ENCODE results near the gene HOXA3. TPM values are rescaled to one million over a fixed set of nuclear protein-coding genes. Genes with fewer than 3 reads are reported as not detected.
A peak's percentile ranks its signal among the peaks of the same experiment; 100 is the strongest.

The HOXA3 gene
- total and polyA plus RNA-seq, 10 of the 15 experiments (the other 5 are each of a cell fraction or from before 2014, with no cell fraction given) = 0.05 TPM; not detected in 9

DNA sequence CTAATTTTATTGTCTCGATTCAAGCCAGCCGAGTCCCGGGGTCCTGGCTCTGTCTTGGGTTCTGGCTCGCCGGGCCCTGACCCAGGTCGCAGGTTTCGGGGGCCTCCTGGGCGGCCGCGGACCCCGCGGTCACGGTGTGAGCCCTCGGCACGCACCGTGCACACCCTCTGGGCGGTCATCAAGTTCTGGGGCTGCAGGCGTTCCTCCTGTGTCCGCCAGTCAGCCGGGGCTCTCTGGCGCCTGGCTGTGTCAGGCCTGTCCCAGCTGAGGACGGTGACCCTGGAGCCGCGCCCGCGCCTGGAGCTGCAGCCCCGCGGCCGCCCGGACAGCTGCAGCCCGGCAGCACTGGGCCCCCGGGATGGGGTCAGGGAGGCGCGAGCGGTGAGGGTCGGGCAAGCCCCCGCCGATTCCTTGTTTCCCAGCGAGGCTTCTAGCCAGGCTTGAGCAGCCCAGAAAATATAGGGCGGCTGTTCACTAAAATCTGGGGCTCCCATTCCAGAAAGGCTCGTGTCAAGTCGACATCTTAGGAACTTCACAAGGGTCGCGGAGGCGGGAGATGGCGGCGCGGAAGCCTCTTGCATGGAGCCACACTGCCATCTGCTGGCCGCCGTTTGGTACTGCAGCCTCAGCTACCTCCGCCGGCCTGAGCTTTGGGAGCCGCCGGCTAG is 8.3 kb upstream of the HOXA3 start (continued):
- TF ChIP-seq BCLAF1 (IDR thresholded peaks at IDR 0.05) (no peak), HCFC1 (IDR thresholded peaks at IDR 0.05; ENCODE audit: low read length) (0 out of 2 replicates have a peak, but pooled peaks have one; percentile 10), JUND (IDR thresholded peaks at IDR 0.05; ENCODE audit: low read depth, low read length) (no peak)

GRCh38 chr7:27160145-27160545 is 7.8 kb upstream of the HOXA3 start:
- intact Hi-C loops (cut with micrococcal nuclease; ENCODE audit: unreplicated experiment) (loop anchor here (2.0 to 5.0 kb wide), 4 partner anchors 303 to 1268 kb away; no protein-coding TSS in a partner anchor), in situ Hi-C loops (cut with MboI) (loop anchor here (25.0 kb wide), 1 partner anchor 1073 kb away; no protein-coding TSS in a partner anchor)
- 3% methylated on average over 22 of the region's 23 CpGs for WGBS (ENCODE audit: insufficient coverage, insufficient replicate concordance, low lambda C conversion rate, missing lambda C conversion rate)
- H3K4me3 ChIP-seq = peak overlapping the region; percentile 72
- no peaks in the 10 kb centered on the region for H3K79me2 ChIP-seq (ENCODE audit: control insufficient read depth, insufficient read depth, low read length)
- no peaks in the 10 kb centered on the region for H4K20me1 ChIP-seq (ENCODE audit: control insufficient read depth, insufficient read depth)
- peak overlapping the region; percentile 90 for H3K4me2 ChIP-seq (ENCODE audit: control insufficient read depth, insufficient read depth)
- TF ChIP-seq ETV6 (conservative IDR thresholded peaks at IDR 0.05 in 1 of 2, IDR thresholded peaks at IDR 0.05 in 1 of 2; ENCODE audit: borderline replicate concordance in 1 of 2, low read depth in 1 of 2) = no peak
- no peak for TF ChIP-seq RBBP5 (conservative IDR thresholded peaks at IDR 0.05)
- no peak for TF ChIP-seq POLR2AphosphoS5 (IDR thresholded peaks at IDR 0.05; ENCODE audit: low read length)
- no peak for TF ChIP-seq IKZF1 (conservative IDR thresholded peaks at IDR 0.05)
- no peak for TF ChIP-seq NFXL1 (IDR thresholded peaks at IDR 0.05; ENCODE audit: borderline replicate concordance)
- TF ChIP-seq DPF2 (IDR thresholded peaks at IDR 0.05) = no peak
- TF ChIP-seq YBX1 (IDR thresholded peaks at IDR 0.05) = no peak
- TF ChIP-seq CHD4 (IDR thresholded peaks at IDR 0.05) = no peak
- TF ChIP-seq, protein P1, sequence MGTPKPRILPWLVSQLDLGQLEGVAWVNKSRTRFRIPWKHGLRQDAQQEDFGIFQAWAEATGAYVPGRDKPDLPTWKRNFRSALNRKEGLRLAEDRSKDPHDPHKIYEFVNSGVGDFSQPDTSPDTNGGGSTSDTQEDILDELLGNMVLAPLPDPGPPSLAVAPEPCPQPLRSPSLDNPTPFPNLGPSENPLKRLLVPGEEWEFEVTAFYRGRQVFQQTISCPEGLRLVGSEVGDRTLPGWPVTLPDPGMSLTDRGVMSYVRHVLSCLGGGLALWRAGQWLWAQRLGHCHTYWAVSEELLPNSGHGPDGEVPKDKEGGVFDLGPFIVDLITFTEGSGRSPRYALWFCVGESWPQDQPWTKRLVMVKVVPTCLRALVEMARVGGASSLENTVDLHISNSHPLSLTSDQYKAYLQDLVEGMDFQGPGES (IDR thresholded peaks at IDR 0.05) = no peak
- TF ChIP-seq CBX3 (IDR thresholded peaks at IDR 0.05; ENCODE audit: borderline replicate concordance, low read depth) = no peak
- TF ChIP-seq, protein P2, sequence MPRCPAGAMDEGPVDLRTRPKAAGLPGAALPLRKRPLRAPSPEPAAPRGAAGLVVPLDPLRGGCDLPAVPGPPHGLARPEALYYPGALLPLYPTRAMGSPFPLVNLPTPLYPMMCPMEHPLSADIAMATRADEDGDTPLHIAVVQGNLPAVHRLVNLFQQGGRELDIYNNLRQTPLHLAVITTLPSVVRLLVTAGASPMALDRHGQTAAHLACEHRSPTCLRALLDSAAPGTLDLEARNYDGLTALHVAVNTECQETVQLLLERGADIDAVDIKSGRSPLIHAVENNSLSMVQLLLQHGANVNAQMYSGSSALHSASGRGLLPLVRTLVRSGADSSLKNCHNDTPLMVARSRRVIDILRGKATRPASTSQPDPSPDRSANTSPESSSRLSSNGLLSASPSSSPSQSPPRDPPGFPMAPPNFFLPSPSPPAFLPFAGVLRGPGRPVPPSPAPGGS (IDR thresholded peaks at IDR 0.05; ENCODE audit: borderline replicate concordance, insufficient read depth, low read depth, low read length, poor library complexity, severe bottlenecking) = no peak
- TF ChIP-seq BMI1 (IDR thresholded peaks at IDR 0.05; ENCODE audit: borderline replicate concordance) = no peak
- no peak for TF ChIP-seq TCF3 (IDR thresholded peaks at IDR 0.05; ENCODE audit: borderline replicate concordance, insufficient read depth, low read depth, low read length)
- H3K27ac ChIP-seq (ENCODE audit: control insufficient read depth, insufficient read depth) = no peak overlapping the region
- FAIRE-seq = no peak
- H3K4me1 ChIP-seq (ENCODE audit: control insufficient read depth, insufficient read depth, low read length) = no peaks in the 10 kb centered on the region
- peaks cover under 1% of the 10 kb centered on the region; the same call in 1 of the 3 replicates for H3K9me3 ChIP-seq (replicated peaks; ENCODE audit: control insufficient read depth, insufficient read depth, low read length)
- CTCF ChIA-PET = interaction anchor here (0.8 to 4.6 kb wide), 23 partner anchors 10 to 1267 kb away, joined by 3 to 100 read pairs (median 7); partner anchors contain the start of gene HOXA3
- RAD21 ChIA-PET (ENCODE audit: unreplicated experiment) = interaction anchor here (1.1 to 3.8 kb wide), 11 partner anchors 64 to 1267 kb away, joined by 4 to 46 read pairs (median 5); partner anchors contain the start of gene HOXA1
- no TSS peak for BruUV-seq (replicated peaks)
- POLR2A ChIA-PET = interaction anchor here (0.7 kb wide), 1 partner anchor 293 kb away, joined by 3 read pairs; no protein-coding TSS in a partner anchor
- peak; percentile 49 for ATAC-seq
- SMC1A ChIA-PET (ENCODE audit: uncharacterized antibody, unreplicated experiment) = interaction anchor here (1.0 to 2.2 kb wide), 8 partner anchors 10 to 1077 kb away, joined by 3 to 15 read pairs (median 6); no protein-coding TSS in a partner anchor
- H3K36me3 ChIP-seq (ENCODE audit: control insufficient read depth in 2 of 2, insufficient read depth in 2 of 2, low read length in 1 of 2) = no peaks in the 10 kb centered on the region
- peak overlapping the region; percentile 30; the same call in 1 of the 2 replicates for H3K9ac ChIP-seq (ENCODE audit: control insufficient read depth, insufficient read depth, low read length)
- H3K27me3 ChIP-seq (replicated peaks in 1 of 2; ENCODE audit: control insufficient read depth in 2 of 2, insufficient read depth in 2 of 2, low read length in 1 of 2) = peaks cover 21 to 40% of the 10 kb centered on the region in 2 experiments
- no peak for DNase-seq (ENCODE audit: low read depth, low spot score)
- H2AFZ ChIP-seq (ENCODE audit: control insufficient read depth, low read depth, low read length) = peak overlapping the region; percentile 91

Measured in GM12878 (cell line).